IMR-90 (cell line): ENCODE results near the gene LRFN2. TPM values are rescaled to one million over a fixed set of nuclear protein-coding genes. Genes with fewer than 3 reads are reported as not detected.

ENCODE experiments used
- ATAC-seq: fragments of 200-7000 bp; cut with Tn5 transposase; 2 replicates; pipeline ENCODE4 v1.9.1; 2020; ENCODE audit warnings: low read depth, mild to moderate bottlenecking, moderate library complexity
- BruUV-seq: library from RNA; stranded (reverse); fragments of 400-500 nt; replicated peaks from 2 replicates; lab custom pipeline; 2021; lab: Mats Ljungman, UMichigan
- CTCF ChIA-PET: fragments of 300-600 bp; formaldehyde crosslinking; extraction: SDS; loops from one replicate; lab custom pipeline; 2021; ENCODE audit warnings: antibody characterized with exemption; lab: Yijun Ruan, JAX
- POLR2A ChIA-PET: fragments of 300-600 bp; sonication (Branson Sonifier 250); formaldehyde crosslinking; loops from one replicate; lab custom pipeline; 2022; ENCODE audit warnings: antibody characterized with exemption; ENCODE audit not compliant: unreplicated experiment; lab: Charles Lee
- DNase-seq: peaks from one replicate; pipeline ENCODE4 v3.0.0; 2013
- H2AFZ ChIP-seq: replicated peaks from 2 replicates; pipeline ENCODE3; 2013; ENCODE audit warnings: low read length, mild to moderate bottlenecking; ENCODE audit not compliant: poor library complexity
- H2AK5ac ChIP-seq: 2 replicates; pipeline ENCODE4 v1.6.1; 2013; ENCODE audit warnings: low read depth, low read length, inconsistent platforms
- H2AK9ac ChIP-seq: replicated peaks from 2 replicates; pipeline ENCODE3; 2013; ENCODE audit warnings: mild to moderate bottlenecking, low read depth, low read length, moderate library complexity; ENCODE audit not compliant: poor library complexity
- H2BK120ac ChIP-seq: 2 replicates; pipeline ENCODE4 v1.6.1; 2013; ENCODE audit warnings: low read depth, low read length, inconsistent platforms
- H2BK15ac ChIP-seq: 3 replicates; pipeline ENCODE4 v1.6.1; 2013; ENCODE audit warnings: low read depth, low read length, inconsistent platforms
- H2BK20ac ChIP-seq: 2 replicates; pipeline ENCODE4 v1.6.1; 2013; ENCODE audit warnings: low read depth, mild to moderate bottlenecking, inconsistent platforms, low read length, moderate library complexity
- H2BK5ac ChIP-seq: 2 replicates; pipeline ENCODE4 v1.6.1; 2013; ENCODE audit warnings: mild to moderate bottlenecking, low read depth, low read length, inconsistent platforms; ENCODE audit not compliant: poor library complexity, severe bottlenecking
- H3K14ac ChIP-seq: replicated peaks from 2 replicates; pipeline ENCODE4 v1.6.1; 2013; ENCODE audit warnings: low read depth, low read length, inconsistent platforms
- H3K18ac ChIP-seq: 2 replicates; pipeline ENCODE4 v1.6.1; 2013; ENCODE audit warnings: low read depth, low read length, control low read depth
- H3K23ac ChIP-seq: 2 replicates; pipeline ENCODE4 v1.6.1; 2013; ENCODE audit warnings: low read depth, low read length, inconsistent platforms
- H3K27ac ChIP-seq: 2 replicates; pipeline ENCODE4 v1.5.1; 2013; ENCODE audit warnings: mild to moderate bottlenecking, control low read depth, low read length; ENCODE audit not compliant: insufficient read depth
- H3K27me3 ChIP-seq: 2 replicates; pipeline ENCODE4 v1.6.1; 2013; ENCODE audit warnings: low read length; ENCODE audit not compliant: control insufficient read depth, insufficient read depth
- H3K36me3 ChIP-seq: 2 replicates; pipeline ENCODE4 v1.6.1; 2013; ENCODE audit warnings: low read length, mixed read lengths; ENCODE audit not compliant: control insufficient read depth, insufficient read depth
- H3K4ac ChIP-seq: 2 replicates; pipeline ENCODE4 v1.6.1; 2013; ENCODE audit warnings: low read depth, low read length, inconsistent platforms
- H3K4me1 ChIP-seq: 2 replicates; pipeline ENCODE4 v1.6.1; 2013; ENCODE audit warnings: low read length, mixed read lengths; ENCODE audit not compliant: control insufficient read depth, insufficient read depth
- H3K4me2 ChIP-seq: 2 replicates; pipeline ENCODE4 v1.6.1; 2013; ENCODE audit warnings: low read depth, mild to moderate bottlenecking, control low read depth, low read length, moderate library complexity
- H3K4me3 ChIP-seq: 2 replicates; pipeline ENCODE4 v1.5.1; 2013; ENCODE audit warnings: low read depth, mild to moderate bottlenecking, control low read depth, low read length, moderate library complexity; ENCODE audit not compliant: insufficient read depth
- H3K56ac ChIP-seq: 2 replicates; pipeline ENCODE4 v1.6.1; 2013; ENCODE audit warnings: low read length, inconsistent platforms; ENCODE audit not compliant: insufficient read depth; ENCODE audit errors: extremely low read depth
- H3K79me1 ChIP-seq, 2 experiments: 2 replicates each; pipeline ENCODE4 v1.6.1; 2013; ENCODE audit warnings: low read length in 2 of 2, inconsistent platforms in 1 of 2, low read depth in 1 of 2
- H3K9ac ChIP-seq: 2 replicates; pipeline ENCODE4 v1.6.1; 2013; ENCODE audit warnings: low read depth, low read length, control low read depth
- H3K9me1 ChIP-seq: 2 replicates; pipeline ENCODE4 v1.6.1; 2013; ENCODE audit warnings: low read length, inconsistent platforms; ENCODE audit not compliant: insufficient read depth
- H3K9me3 ChIP-seq: 2 replicates; pipeline ENCODE4 v1.6.1; 2013; ENCODE audit warnings: low read length; ENCODE audit not compliant: control insufficient read depth, insufficient read depth
- H4K20me1 ChIP-seq: 2 replicates; pipeline ENCODE4 v1.6.1; 2013; ENCODE audit warnings: low read length, inconsistent platforms; ENCODE audit not compliant: insufficient read depth
- H4K5ac ChIP-seq: 2 replicates; pipeline ENCODE4 v1.6.1; 2013; ENCODE audit warnings: mild to moderate bottlenecking, low read depth, low read length, control low read depth
- H4K8ac ChIP-seq, 2 experiments: 2 replicates each; pipeline ENCODE4 v1.6.1; 2013; ENCODE audit warnings: low read depth in 2 of 2, low read length in 2 of 2, control low read depth in 1 of 2, inconsistent platforms in 1 of 2
- H4K91ac ChIP-seq: 2 replicates; pipeline ENCODE4 v1.6.1; 2013; ENCODE audit warnings: low read depth, low read length, inconsistent platforms; ENCODE audit not compliant: insufficient read depth
- CHD1 ChIP-seq: IDR thresholded peaks from 2 replicates; pipeline ENCODE4 v1.6.1; 2012; ENCODE audit warnings: low read depth, low read length, improper control_type of control experiment
- CTCF ChIP-seq: conservative IDR thresholded peaks from 2 replicates; pipeline ENCODE4 v1.5.1; 2012; ENCODE audit warnings: mild to moderate bottlenecking, low read depth, low read length, improper control_type of control experiment
- ELK1 ChIP-seq: fragments of 150-350 bp; IDR thresholded peaks from 2 replicates; pipeline ENCODE4 v1.6.1; 2016; ENCODE audit warnings: low read depth, mild to moderate bottlenecking, low read length, moderate library complexity, borderline replicate concordance
- FOS ChIP-seq: fragments of 150-350 bp; IDR thresholded peaks from 2 replicates; pipeline ENCODE4 v1.6.1; 2016; ENCODE audit warnings: low read depth, low read length
- MAFK ChIP-seq: IDR thresholded peaks from 2 replicates; pipeline ENCODE4 v1.6.1; 2012; ENCODE audit warnings: low read depth, low read length, improper control_type of control experiment
- MAZ ChIP-seq: IDR thresholded peaks from 2 replicates; pipeline ENCODE4 v1.6.1; 2012; ENCODE audit warnings: low read depth, mild to moderate bottlenecking, low read length, improper control_type of control experiment, moderate library complexity, borderline replicate concordance
- MXI1 ChIP-seq: IDR thresholded peaks from 2 replicates; pipeline ENCODE4 v1.6.1; 2012; ENCODE audit warnings: low read depth, mild to moderate bottlenecking, low read length, moderate library complexity, borderline replicate concordance
- NFE2L2 ChIP-seq: fragments of 150-350 bp; IDR thresholded peaks from 2 replicates; pipeline ENCODE4 v1.6.1; 2016; ENCODE audit warnings: low read depth, mild to moderate bottlenecking, low read length
- POLR2A ChIP-seq: IDR thresholded peaks from 2 replicates; pipeline ENCODE4 v1.6.1; 2012; ENCODE audit warnings: mild to moderate bottlenecking, low read depth, low read length
- RAD21 ChIP-seq: IDR thresholded peaks from 2 replicates; pipeline ENCODE4 v1.6.1; 2012; ENCODE audit warnings: low read length, improper control_type of control experiment
- RFX5 ChIP-seq: IDR thresholded peaks from 2 replicates; pipeline ENCODE4 v1.8.0; 2012; ENCODE audit warnings: low read depth, mild to moderate bottlenecking, low read length, moderate library complexity
- SMC3 ChIP-seq: fragments of 150-350 bp; IDR thresholded peaks from 2 replicates; pipeline ENCODE4 v1.6.1; 2016; ENCODE audit warnings: low read depth, mild to moderate bottlenecking, antibody characterized with exemption, low read length, moderate library complexity
- USF2 ChIP-seq: fragments of 150-350 bp; IDR thresholded peaks from 2 replicates; pipeline ENCODE4 v1.6.1; 2017; ENCODE audit warnings: mild to moderate bottlenecking, antibody characterized with exemption, low read length, low read depth
- WGBS, 2 experiments: methylation state at CpG; one replicate each; pipeline versions ENCODE4 v1.1.5 to v1.1.7; 2013; ENCODE audit warnings: missing lambda C conversion rate in 2 of 2; ENCODE audit not compliant: insufficient read length in 1 of 2; ENCODE audit errors: extremely low coverage in 2 of 2; 5-methylcytosine and 5-hydroxymethylcytosine counted together
- dilution Hi-C: fragments of 300-500 bp; cut with HindIII; formaldehyde crosslinking; loops from one replicate; pipeline ENCODE4 v1.14.3; 2018; ENCODE audit warnings: low sequenced_read_pairs; ENCODE audit not compliant: unreplicated experiment
- in situ Hi-C: fragments of 300-500 bp; cut with MboI; formaldehyde crosslinking; loops from 3 replicates; pipeline ENCODE4 v1.14.3; 2019; ENCODE audit warnings: low sequenced_read_pairs, inconsistent platforms, mixed read lengths
- intact Hi-C: fragments of 100-400 bp; cut with micrococcal nuclease; formaldehyde crosslinking; loops from 2 replicates; pipeline ENCODE4 v1.10.0; 2022
- polyA plus RNA-seq, 3 experiments: library from polyadenylated mRNA; depleted of rRNA; stranded (reverse); fragments of >200 nt; gene quantifications; 2 replicates each; pipeline ENCODE4 v1.2.3, GENCODE V29; 2012; ENCODE audit warnings: low replicate concordance in 1 of 3
- total RNA-seq: library from RNA; depleted of rRNA; stranded (reverse); fragments of >200 nt; gene quantifications from 2 replicates; pipeline ENCODE4 v1.2.3, GENCODE V29; 2012

The LRFN2 gene
- total and polyA plus RNA-seq, 2 of the 4 experiments (the other 2 are of a cell fraction) = not detected

- H3K4me2 ChIP-seq = no peak overlapping the region
- no peak overlapping the region for H3K27ac ChIP-seq
- H3K9ac ChIP-seq = no peak overlapping the region
- in situ Hi-C loops = no loop called here
- no TSS peak for BruUV-seq
- no peaks in the 10 kb centered on the region for H3K79me1 ChIP-seq
- H4K5ac ChIP-seq = no peak overlapping the region
- no peak overlapping the region for H3K14ac ChIP-seq
- H2BK15ac ChIP-seq = no peak overlapping the region
- ChIA-PET POLR2A (no interaction called here), CTCF (no interaction called here)
- 0% methylated on average over 1 of the region's 3 CpGs; no CpG with 5 or more reads in 1 of the 2 experiments for WGBS, 2 experiments
- H2AK9ac ChIP-seq = no peak overlapping the region
- DNase-seq = no peak
- H3K23ac ChIP-seq = no peak overlapping the region
- no peak overlapping the region for H3K56ac ChIP-seq
- H2BK5ac ChIP-seq = no peak overlapping the region
- H3K18ac ChIP-seq = no peak overlapping the region
- H3K9me3 ChIP-seq = no peaks in the 10 kb centered on the region
- H2AK5ac ChIP-seq = no peak overlapping the region
- intact Hi-C loops = no loop called here
- H3K36me3 ChIP-seq = no peaks in the 10 kb centered on the region
- H4K91ac ChIP-seq = no peak overlapping the region
- no peaks in the 10 kb centered on the region for H3K4me1 ChIP-seq
- no peak overlapping the region for H2AFZ ChIP-seq
- dilution Hi-C loops = no loop called here
- no peak overlapping the region for H2BK120ac ChIP-seq
- no peak overlapping the region for H3K4ac ChIP-seq
- H4K8ac ChIP-seq = no peak overlapping the region
- no peaks in the 10 kb centered on the region; the same call in 1 of the 2 replicates for H3K27me3 ChIP-seq
- ATAC-seq = no peak; the same call in none of the 2 replicates
- H4K20me1 ChIP-seq = no peaks in the 10 kb centered on the region
- no peak overlapping the region for H2BK20ac ChIP-seq
- TF ChIP-seq USF2 = no peak
- TF ChIP-seq ELK1 = no peak
- TF ChIP-seq RFX5 = no peak
- no peak for TF ChIP-seq CTCF
- TF ChIP-seq MAFK = no peak
- TF ChIP-seq RAD21 = no peak
- no peak for TF ChIP-seq NFE2L2
- no peak for TF ChIP-seq FOS
- no peak for TF ChIP-seq CHD1
- no peak for TF ChIP-seq POLR2A
- no peak for TF ChIP-seq MXI1
- no peak for TF ChIP-seq MAZ
- no peak for TF ChIP-seq SMC3
- H3K4me3 ChIP-seq = no peak overlapping the region
- no peaks in the 10 kb centered on the region for H3K9me1 ChIP-seq
These were observed 40.2 kb upstream of the LRFN2 start for GRCh38 chr6:40627316-40627715.
